NCI-H2107 (cell line): ENCODE results near the gene FAM184A.
A peak's percentile ranks its signal among the peaks of the same experiment; 100 is the strongest.
"Not testable (repeated sequence)": the region's sequence is repeated elsewhere in the genome, so short reads cannot be mapped to it uniquely, and the experiment has no call there.

Source experiments
- DNase-seq: peaks from one replicate; lab custom pipeline; 2025; lab: John Stamatoyannopoulos, UW

FAM184A gene, protein sequence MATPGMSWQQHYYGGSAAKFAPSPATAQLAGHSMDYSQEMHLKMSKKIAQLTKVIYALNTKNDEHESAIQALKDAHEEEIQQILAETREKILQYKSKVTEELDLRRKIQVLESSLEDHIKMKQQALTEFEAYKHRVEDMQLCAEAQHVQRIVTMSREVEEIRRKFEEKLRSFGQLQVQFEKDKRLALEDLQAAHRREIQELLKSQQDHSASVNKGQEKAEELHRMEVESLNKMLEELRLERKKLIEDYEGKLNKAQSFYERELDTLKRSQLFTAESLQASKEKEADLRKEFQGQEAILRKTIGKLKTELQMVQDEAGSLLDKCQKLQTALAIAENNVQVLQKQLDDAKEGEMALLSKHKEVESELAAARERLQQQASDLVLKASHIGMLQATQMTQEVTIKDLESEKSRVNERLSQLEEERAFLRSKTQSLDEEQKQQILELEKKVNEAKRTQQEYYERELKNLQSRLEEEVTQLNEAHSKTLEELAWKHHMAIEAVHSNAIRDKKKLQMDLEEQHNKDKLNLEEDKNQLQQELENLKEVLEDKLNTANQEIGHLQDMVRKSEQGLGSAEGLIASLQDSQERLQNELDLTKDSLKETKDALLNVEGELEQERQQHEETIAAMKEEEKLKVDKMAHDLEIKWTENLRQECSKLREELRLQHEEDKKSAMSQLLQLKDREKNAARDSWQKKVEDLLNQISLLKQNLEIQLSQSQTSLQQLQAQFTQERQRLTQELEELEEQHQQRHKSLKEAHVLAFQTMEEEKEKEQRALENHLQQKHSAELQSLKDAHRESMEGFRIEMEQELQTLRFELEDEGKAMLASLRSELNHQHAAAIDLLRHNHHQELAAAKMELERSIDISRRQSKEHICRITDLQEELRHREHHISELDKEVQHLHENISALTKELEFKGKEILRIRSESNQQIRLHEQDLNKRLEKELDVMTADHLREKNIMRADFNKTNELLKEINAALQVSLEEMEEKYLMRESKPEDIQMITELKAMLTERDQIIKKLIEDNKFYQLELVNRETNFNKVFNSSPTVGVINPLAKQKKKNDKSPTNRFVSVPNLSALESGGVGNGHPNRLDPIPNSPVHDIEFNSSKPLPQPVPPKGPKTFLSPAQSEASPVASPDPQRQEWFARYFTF

DNA sequence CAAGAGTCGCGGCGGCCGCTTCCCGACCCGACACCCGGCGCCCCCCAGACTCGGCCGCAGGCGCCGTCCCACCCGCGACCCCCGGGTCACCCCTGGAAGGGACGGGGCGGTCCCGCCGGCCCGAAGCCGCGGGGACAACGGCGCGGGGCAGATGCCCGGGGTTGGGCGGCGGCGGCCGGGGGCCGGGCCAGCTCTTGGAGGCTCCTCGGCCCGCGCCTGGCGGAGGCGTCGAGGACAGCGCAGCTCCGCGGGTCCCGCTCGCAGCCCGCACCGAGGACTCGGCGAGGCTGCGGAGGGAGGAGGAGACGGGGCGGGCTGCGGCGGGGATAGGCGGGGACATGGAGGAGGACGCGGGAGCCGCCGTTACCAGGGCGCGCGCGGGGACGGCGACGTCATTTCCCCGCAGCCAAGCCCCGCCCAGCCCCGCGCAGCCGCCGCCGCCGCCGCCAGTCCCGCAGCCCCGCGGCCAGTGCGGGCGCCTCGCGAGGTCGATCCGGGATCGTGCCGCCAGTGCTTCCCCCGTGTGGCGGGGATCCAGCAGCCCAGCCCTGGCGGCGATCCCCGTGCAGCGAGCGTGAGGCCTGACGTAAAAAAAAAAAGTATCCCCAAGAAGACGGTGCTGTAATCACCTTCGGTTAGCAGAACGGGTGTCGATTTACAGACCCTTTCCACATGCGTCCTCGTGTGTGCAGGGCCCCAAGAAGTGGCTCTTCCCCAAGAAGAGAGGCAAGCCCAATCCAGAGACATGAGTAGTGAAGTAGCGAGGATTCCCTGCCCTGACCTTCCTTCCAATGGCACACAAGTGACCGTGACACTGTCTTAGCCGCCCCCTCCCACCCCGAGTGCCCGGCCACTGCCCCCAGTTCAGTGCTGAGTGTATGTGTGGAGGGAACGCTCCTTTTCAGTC, at the start of gene FAM184A:
TSS of gene FAM184A (minus strand) at position 289 of the 907 bp plus-strand sequence. CDS start 365 bp downstream, outside the sequence.
- peak; percentile 41 for DNase-seq

DNA sequence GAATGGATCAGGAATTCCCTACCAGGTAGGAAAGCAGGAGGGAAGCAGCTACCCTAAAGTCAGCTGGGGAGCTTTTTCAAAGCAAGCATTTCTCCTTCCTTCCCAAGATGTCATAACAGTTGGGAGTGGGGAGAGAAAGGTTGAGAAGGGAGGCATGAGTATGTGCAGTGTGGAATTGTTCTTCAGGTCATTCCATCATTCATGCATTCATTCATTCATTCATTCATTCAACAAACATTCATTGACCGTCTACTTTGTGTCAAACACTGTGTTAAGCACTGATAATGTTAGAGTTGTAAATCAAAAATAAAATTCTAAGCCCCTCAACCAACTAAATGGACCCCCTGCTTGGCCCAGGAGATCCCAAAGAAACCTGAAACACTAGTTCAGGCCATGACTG, 49.2 kb upstream of the FAM184A start:
- DNase-seq: no peak

DNA sequence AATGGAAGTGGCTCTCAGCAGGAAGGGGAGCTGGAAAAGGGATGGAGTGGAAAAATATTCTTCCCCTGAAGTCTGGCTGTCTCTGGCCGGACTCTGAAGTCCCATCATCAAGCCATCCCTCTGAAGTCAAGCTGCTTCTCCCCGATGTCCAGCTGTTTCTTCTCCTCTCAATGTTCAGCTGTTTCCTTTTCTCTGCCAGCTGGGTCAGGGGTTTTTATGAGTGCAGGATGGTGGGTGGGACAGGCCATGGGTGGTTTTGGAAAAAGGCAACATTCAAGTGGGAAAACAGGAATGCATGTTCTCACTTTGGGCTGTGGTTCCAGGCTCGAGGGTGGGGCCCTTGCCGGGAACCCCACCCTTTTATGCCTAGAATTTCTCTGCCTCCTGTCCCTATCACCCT, 48.4 kb upstream of the FAM184A start:
- DNase-seq: no peak

DNA sequence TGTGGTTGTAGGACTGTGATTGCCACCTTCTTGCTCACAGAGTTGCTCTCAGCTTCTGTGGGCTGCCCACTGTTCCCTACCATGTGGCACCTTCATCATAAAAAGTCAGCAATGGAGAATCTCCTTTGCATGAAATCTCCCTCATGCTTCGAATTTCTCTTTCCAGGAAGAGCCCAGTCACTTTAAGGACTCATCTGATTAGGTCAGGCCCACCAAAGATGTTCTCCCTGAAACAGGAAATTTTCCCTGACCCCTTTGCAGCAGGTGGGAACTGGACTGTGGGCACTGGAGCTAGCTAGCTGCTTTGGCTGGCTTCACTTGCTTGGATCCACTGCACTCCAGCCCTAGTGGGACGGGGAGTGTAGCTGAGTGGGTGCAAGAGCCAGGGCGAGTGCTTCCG, 47.7 kb upstream of the FAM184A start:
- no peak for DNase-seq

DNA sequence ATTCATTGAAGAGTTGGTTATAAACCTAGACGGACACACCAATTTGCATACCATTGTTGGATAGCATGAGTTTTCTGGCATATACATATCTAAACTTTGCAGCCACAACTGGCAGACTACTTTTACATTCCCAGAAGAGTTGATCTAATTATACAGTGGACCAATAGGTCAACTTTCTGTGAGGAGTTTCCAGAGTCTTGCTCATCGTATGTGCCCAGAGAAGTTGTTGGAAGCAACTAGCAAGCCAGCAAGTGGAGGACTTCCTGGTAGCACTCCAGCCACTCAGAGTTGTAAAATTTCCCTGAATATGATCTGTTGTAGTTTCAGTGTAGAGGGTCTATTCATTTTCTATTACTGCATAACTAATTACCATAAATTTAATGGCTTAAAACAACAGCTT, 47.1 kb upstream of the FAM184A start:
- DNase-seq: no peak

DNA sequence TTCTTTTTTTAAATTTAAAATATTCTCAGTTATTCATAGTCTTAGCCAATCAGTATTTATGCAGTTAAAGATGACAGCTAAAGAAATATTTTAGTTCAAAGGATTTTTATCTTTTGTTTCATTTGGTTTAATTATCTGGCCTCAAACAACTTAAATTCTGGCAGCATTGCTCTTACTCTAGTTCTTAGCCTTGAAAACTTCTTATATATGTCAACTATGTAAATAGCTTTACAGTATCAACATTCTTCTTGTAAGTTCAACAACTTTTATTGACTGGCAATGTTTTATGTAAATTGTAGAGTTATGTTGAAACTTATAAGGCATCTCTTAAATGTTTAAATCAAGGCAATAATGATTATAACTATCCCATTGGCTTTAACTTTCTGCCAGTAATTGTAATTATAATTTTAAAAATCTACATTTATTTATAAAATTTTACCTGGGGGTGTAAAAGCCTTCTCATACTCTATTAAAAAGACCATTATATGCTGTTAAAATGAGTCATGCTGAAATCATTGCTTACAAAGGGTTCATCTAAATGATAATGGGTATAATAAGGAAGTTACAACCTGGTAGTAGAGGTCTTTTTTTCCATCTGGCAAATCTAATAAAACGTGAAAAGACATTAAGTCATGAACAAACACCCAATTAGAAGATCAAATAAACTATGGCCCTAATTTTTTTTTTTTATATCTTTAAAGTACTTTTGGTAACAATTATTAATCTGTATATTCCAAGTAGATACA, 45.8 kb upstream of the FAM184A start:
- no peak for DNase-seq

DNA sequence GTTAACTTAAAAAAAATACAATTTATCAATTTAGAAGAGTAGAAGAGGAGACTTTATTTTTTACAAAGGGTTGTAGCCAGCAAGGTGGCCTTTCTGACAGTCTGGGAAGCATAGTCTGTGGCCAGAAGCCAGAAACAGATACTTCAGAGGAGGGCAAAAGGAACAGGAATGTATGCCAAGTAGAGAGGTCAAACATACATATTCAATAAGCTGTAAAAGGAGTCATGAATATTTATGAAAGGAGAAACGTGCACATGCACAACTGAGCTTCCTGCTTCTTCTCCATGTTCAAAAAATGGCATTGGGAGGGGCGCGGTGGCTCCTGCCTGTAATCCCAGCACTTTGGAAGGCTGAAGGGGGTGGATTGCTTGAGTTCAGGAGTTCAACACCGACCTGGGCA, 43.9 kb upstream of the FAM184A start:
- no peak for DNase-seq

DNA sequence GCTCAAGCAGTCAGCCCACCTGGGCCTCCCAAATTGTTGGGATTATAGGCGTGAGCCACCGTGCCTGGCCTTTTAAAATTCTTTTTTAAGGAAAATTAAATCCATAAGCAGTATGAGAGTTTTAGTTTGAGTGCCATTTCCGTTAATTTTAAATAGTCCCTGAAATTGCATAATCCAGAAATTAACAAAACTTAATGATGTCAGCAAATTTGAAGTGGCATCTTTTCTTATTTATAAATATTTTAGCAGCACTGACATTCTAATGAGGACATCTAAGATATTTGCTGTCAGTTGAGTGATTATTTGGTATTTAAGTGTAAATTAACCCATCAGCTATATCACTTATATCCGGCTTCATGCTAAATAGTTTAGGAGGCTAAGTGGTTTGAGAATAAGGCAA, 42.9 kb upstream of the FAM184A start:
- no peak for DNase-seq

DNA sequence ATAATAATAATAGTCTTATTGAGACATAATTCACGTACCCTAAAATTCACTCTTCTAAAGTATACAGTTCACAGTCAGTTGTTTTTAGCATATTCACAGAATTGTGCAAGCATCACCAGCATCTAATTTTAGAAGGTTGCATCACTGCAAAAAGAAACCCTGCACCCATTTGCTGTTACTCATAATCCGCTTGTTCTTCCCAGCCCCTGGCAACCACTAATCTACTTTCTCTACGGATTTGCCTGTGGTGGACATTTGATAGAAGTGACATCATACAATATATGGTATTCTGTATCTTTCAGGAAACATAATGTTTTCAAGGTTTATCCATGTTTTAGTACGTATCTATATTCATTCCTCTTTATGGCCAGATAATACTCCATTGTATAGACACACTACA, 41.5 kb upstream of the FAM184A start:
- DNase-seq: no peak

DNA sequence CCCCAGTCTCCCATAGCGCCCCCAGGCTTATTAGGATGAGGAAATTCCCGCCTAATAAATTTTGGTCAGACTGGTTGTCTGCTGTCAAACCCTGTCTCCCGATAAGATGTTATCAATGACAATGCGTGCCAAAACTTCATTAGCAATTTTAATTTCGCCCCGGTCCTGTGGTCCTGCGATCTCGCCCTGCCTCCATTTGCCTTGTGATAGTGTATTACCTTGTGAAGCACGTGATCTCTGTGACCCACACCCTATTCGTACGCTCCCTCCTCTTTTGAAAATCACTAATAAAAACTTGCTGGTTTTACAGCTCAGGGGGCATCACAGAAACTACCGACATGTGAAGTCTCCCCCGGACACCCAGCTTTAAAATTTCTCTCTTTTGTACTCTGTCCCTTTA, 40.6 kb upstream of the FAM184A start:
- DNase-seq: not testable (repeated sequence)

- no peak for DNase-seq
Measured at GRCh38 chr6:119116712-119117281, 38.3 kb upstream of the FAM184A start.

DNA sequence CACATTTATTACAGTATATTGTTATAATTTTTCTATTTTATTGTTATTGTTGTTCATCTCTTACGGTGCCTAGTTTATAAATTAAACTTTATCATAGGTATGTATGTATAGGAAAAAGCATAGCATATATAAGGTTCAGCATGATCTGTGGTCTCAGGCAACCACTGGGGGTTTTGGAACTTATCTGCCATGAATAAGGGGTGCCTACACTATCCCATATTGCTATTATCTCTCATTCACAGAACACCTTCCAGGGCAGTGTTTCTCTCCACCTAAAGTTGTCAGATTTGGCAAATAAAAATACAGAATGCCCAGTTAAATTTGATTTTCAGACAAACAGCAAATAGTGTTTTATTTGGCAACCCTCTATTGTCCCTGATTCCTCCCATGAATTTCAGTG, 35.5 kb upstream of the FAM184A start:
- DNase-seq: no peak

DNA sequence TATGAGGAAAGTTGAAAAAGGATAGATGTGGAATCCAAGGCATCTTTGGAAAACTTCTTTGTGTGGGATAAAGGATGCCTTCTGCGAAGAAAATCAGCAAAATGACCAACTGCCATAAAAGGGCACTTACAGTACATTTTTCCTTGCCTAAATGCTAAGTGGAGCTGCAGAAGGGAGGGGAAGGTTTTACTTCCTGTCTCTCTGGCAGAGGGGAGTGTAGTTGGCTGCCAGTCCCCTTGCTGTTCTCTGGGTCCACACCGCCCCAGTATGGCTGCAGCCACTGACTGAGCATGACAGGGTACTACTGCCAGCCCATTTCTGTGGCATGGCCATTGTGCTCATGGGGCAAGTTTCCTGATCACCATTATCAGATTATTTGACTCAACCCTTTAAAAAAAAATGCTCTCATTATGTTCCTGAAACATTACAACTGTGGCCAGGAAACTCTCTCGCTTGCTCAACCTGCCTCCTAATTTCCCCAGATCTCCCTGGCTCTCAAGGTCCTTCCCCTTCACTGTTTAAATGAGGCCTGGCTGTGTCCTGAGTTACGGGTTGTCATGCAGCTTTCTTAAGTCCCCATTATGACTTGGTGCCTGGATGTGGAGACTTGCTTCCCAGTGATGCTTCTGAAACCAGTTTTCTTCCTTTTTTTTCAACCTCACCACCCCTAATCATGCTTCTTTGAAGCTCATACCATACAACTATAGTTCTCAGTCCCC, 34.5 kb upstream of the FAM184A start:
- no peak for DNase-seq

DNA sequence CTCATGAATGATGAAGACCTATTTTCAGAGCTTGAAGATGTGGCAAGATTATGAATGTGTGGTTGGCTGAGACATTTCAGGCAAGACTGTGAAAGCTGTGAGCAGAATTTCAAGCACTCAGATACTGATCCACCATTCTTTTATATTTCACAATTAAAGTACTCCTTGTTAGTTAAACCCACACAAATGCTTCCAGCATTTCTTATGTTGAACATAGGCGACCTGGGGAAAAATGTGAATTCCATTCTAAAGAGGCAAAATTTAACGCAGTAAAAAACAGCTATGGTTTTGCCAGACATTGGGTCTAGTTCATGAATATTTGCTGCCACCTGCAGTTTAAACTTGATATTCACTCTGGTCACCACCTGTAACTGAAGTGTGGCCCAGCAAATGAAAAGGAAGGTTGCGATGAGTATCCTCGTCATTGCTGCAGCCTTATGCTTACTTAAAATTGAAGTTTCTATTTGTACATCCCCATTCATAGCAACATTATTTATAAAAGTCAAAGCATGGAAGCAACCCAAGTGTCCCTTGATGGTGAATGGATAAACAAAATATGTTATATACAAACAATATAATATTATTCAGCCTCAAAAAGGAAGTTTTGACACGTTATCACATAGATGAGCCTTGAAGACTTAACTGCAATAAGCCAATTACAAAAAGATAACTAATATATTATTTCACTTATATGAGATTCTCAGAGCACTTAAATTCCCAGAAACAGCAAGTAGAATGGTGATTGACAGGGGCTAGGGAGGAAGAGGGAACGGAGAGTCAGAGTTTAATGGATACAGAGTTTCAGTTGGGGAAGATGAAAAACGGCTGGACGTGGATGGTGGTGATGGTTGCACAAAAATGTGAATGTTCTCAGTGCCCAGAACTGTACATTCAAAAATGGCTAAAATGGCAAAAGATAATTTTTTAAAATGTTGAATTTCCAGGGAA, 32.4 kb upstream of the FAM184A start:
- DNase-seq: no peak

- DNase-seq: no peak
Measured at GRCh38 chr6:119109654-119110325, 31.3 kb upstream of the FAM184A start.

GRCh38 chr6:119108076-119108475, 29.6 kb upstream of the FAM184A start:
- DNase-seq: no peak

- no peak for DNase-seq
Measured at GRCh38 chr6:119105282-119105681, 26.8 kb upstream of the FAM184A start.

DNA sequence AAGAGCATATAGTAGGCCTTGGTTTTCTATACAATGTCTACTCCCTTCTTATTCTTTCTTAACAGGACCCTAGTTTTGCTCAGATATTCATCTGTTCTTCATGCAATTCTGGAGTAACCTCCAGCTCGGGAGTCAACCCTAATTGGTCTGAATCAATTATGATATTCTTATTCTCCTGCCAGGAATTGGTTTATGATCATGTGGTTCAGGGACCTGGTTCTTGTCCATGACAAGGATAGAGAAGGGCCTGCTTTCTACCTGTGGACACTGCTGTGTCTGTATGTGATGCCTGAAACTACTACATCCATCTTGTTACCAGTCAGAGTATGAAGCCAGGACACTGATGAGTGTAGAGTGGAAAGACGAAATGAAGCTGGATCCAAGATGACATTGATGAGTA, 24.4 kb upstream of the FAM184A start:
- no peak for DNase-seq
